ENCODE measurements around the gene F5.

F5 gene

DNA sequence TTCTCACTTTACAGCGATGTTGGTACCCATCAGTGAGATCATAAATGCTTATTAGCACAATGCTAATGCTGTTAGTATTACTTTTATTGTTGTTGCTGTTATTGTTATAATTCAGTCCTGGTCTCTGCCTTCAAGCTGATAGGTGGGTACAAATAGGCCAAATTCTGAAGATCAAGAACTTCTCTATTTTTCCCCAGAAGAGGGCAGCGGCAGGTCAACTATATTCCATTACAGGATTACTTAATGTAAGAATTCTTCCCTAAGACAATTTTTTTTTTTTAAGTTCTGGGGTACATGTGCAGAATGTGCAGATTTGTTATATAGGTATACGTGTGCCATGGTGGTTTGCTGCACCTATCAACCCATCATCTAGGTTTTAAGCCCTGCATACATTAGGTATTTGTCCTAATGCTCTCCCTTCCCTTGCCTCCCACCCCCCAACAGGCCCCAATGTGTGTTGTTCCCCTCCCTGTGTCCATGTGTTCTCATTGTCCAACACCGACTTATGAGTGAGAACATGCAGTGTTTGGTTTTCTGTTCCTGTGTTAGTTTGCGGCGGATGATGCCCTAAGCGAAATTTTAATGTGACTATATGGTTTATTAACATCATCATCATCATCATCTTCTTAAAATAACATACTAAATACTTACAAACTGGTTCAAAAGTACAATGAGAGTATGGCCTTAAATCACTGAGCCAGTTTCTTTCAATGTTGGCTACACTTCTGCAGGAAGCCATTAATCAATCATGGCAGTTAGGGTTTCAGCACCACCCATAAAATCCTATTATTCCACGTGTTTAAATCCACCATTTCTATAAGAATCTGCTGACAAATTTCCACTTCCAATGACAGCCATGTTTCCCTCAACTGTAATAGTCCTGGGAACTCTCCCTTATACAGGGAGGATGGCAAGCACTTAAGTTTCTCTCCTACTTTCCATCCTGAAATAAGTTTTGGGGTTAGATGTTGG lies 119.7 kb downstream of the F5 start:
- Mint-ChIP-seq H3K9me3 (no peaks in the 10 kb centered on the region), H3K4me3 (no peak overlapping the region), H3K4me1 (no peaks in the 10 kb centered on the region), H3K36me3 (peaks cover 6% of the 10 kb centered on the region), H3K27ac (no peak overlapping the region), H3K27me3 (peaks cover 3% of the 10 kb centered on the region)
- no peak for ATAC-seq

DNA sequence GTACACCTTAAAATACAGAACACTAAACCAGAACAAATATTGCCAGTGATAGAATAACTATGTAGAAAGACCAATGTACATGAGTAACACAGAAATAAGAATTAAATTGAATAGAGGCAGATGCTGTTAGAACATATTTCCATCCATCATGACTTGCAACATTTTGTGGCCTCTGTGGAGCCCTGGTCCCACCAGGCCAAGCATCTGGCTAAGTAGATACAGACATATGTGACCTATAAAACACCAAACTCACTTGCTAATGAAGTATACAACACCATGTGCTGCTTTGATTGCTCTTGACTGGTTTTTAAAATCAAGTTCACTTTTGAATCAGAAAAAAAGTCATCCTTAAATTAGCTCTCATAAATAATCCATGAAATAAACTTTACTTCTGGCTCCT lies 121.0 kb downstream of the F5 start:
- H3K4me1 Mint-ChIP-seq: peaks cover 2% of the 10 kb centered on the region
- no peak for ATAC-seq
- no peak overlapping the region for H3K27ac Mint-ChIP-seq
- H3K36me3 Mint-ChIP-seq: peaks cover 6% of the 10 kb centered on the region
- H3K9me3 Mint-ChIP-seq: peaks cover 3% of the 10 kb centered on the region
- no peak overlapping the region for H3K4me3 Mint-ChIP-seq
- peaks cover 15% of the 10 kb centered on the region for H3K27me3 Mint-ChIP-seq
